ENCODE data around the gene MAN1A2.

The MAN1A2 gene

GRCh38 chr1:117577191-117577885 is 210.1 kb downstream of the MAN1A2 start:
- no peak for DNase-seq

- no peak for DNase-seq
These were observed 211.2 kb downstream of the MAN1A2 start for GRCh38 chr1:117578466-117578865.
